PC-9 (cell line): Measurements from ENCODE around the gene KDM4C.

Experiments
- EZH2 ChIP-seq: fragments of 200-600 bp; sonication (generic); IDR thresholded peaks from 2 replicates; pipeline ENCODE4 v1.8.0; 2017; ENCODE audit warnings: antibody characterized with exemption, low read depth
- TF ChIP-seq, protein P1 (sequence below): fragments of 200-600 bp; sonication (generic); conservative IDR thresholded peaks from 2 replicates; pipeline ENCODE4 v1.6.1; 2017; ENCODE audit warnings: mixed run types, antibody characterized with exemption, mild to moderate bottlenecking, moderate library complexity

DNA sequence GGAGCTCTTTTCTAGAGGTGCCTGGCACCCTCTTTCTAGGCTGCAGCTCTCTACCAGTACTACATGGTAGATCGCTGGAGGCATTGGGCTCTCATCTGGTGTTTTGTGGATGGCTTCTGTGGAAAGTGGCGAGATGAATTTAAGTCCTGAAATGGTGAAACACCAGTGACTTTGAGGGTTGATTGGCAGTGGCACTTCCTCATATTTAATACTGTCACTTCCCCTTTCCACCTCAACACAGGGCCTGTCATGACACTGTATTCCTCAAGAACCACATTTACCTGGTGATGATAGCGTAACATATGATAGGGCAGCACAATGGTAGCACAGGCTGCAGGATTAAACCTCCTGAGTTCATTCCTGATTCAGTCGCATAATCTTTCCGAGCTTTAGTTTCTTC lies 132.1 kb downstream of the KDM4C start:
- TF ChIP-seq, protein P1, sequence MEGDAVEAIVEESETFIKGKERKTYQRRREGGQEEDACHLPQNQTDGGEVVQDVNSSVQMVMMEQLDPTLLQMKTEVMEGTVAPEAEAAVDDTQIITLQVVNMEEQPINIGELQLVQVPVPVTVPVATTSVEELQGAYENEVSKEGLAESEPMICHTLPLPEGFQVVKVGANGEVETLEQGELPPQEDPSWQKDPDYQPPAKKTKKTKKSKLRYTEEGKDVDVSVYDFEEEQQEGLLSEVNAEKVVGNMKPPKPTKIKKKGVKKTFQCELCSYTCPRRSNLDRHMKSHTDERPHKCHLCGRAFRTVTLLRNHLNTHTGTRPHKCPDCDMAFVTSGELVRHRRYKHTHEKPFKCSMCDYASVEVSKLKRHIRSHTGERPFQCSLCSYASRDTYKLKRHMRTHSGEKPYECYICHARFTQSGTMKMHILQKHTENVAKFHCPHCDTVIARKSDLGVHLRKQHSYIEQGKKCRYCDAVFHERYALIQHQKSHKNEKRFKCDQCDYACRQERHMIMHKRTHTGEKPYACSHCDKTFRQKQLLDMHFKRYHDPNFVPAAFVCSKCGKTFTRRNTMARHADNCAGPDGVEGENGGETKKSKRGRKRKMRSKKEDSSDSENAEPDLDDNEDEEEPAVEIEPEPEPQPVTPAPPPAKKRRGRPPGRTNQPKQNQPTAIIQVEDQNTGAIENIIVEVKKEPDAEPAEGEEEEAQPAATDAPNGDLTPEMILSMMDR = no peak
- no peak for TF ChIP-seq EZH2
